ENCODE measurements around the gene MMP14. TPM values are rescaled to one million over a fixed set of nuclear protein-coding genes. Genes with fewer than 3 reads are reported as not detected.

Gene MMP14
- total and polyA plus RNA-seq, 2 experiments from 2014 or later, result 7.0 to 56.4 TPM

DNA sequence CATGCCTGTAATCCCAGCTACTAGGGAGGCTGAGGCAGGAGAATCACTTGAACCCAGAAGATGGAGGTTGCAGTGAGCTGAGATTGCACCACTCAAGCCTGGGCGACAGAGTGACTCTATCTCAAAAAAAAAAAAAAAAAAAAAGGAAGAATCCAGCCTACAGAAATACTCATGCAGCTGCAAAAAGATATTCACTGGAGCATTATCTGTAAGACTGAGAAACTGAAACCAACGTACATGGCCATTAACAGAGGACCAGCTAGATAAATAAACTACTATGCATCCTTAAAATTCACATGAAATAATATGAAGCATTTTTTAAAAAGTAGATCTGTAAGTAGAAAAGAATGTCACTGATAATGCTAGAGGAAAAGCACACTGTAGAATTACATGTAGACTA, 24.7 kb upstream of the MMP14 start:
- no peak for DNase-seq (ENCODE audit: low spot score)
- no peak overlapping the region for H2AFZ ChIP-seq
- no peaks in the 10 kb centered on the region for H3K36me3 ChIP-seq (ENCODE audit: insufficient read depth)
- H3K27ac Mint-ChIP-seq, result no peak overlapping the region
- H3K27me3 Mint-ChIP-seq (ENCODE audit: insufficient read depth, low read depth, poor library complexity), result peaks cover 6% of the 10 kb centered on the region
- no peaks in the 10 kb centered on the region for H4K20me1 ChIP-seq (replicated peaks; ENCODE audit: insufficient read depth)
- no peaks in the 10 kb centered on the region for H3K79me2 ChIP-seq (replicated peaks; ENCODE audit: insufficient read depth)
- no peaks in the 10 kb centered on the region for H3K36me3 Mint-ChIP-seq (ENCODE audit: low read depth)
- no peak overlapping the region for H3K27ac ChIP-seq (ENCODE audit: low read depth)
- H3K4me1 Mint-ChIP-seq, result peaks cover 37% of the 10 kb centered on the region
- no peaks in the 10 kb centered on the region for H3K9me3 Mint-ChIP-seq
- 0 out of 2 replicates have a peak, but pooled peaks cover 3% of the 10 kb centered on the region for H3F3A ChIP-seq (replicated peaks; ENCODE audit: low read depth)
- ATAC-seq, result no peak
- no peaks in the 10 kb centered on the region for H3K9me2 ChIP-seq (ENCODE audit: insufficient read depth)
- H3K4me3 ChIP-seq, result no peak overlapping the region
- H3K4me1 ChIP-seq (ENCODE audit: insufficient read depth), result peaks cover 29% of the 10 kb centered on the region
- H3K27me3 ChIP-seq (ENCODE audit: insufficient read depth), result no peaks in the 10 kb centered on the region
- TF ChIP-seq ZNF331 (CRISPR knock-in tag; IDR thresholded peaks at IDR 0.05; ENCODE audit: low read depth), result no peak
- TF ChIP-seq, protein P1, sequence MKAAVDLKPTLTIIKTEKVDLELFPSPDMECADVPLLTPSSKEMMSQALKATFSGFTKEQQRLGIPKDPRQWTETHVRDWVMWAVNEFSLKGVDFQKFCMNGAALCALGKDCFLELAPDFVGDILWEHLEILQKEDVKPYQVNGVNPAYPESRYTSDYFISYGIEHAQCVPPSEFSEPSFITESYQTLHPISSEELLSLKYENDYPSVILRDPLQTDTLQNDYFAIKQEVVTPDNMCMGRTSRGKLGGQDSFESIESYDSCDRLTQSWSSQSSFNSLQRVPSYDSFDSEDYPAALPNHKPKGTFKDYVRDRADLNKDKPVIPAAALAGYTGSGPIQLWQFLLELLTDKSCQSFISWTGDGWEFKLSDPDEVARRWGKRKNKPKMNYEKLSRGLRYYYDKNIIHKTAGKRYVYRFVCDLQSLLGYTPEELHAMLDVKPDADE (IDR thresholded peaks at IDR 0.05), result no peak
- no peak for TF ChIP-seq ZNF114 (CRISPR knock-in tag; IDR thresholded peaks at IDR 0.05)
- no peak for TF ChIP-seq EZH2 (IDR thresholded peaks at IDR 0.05; ENCODE audit: low read depth, unreplicated experiment)
- no peak for TF ChIP-seq EZH2phosphoT487 (IDR thresholded peaks at IDR 0.05; ENCODE audit: unreplicated experiment)
- TF ChIP-seq, protein P2, sequence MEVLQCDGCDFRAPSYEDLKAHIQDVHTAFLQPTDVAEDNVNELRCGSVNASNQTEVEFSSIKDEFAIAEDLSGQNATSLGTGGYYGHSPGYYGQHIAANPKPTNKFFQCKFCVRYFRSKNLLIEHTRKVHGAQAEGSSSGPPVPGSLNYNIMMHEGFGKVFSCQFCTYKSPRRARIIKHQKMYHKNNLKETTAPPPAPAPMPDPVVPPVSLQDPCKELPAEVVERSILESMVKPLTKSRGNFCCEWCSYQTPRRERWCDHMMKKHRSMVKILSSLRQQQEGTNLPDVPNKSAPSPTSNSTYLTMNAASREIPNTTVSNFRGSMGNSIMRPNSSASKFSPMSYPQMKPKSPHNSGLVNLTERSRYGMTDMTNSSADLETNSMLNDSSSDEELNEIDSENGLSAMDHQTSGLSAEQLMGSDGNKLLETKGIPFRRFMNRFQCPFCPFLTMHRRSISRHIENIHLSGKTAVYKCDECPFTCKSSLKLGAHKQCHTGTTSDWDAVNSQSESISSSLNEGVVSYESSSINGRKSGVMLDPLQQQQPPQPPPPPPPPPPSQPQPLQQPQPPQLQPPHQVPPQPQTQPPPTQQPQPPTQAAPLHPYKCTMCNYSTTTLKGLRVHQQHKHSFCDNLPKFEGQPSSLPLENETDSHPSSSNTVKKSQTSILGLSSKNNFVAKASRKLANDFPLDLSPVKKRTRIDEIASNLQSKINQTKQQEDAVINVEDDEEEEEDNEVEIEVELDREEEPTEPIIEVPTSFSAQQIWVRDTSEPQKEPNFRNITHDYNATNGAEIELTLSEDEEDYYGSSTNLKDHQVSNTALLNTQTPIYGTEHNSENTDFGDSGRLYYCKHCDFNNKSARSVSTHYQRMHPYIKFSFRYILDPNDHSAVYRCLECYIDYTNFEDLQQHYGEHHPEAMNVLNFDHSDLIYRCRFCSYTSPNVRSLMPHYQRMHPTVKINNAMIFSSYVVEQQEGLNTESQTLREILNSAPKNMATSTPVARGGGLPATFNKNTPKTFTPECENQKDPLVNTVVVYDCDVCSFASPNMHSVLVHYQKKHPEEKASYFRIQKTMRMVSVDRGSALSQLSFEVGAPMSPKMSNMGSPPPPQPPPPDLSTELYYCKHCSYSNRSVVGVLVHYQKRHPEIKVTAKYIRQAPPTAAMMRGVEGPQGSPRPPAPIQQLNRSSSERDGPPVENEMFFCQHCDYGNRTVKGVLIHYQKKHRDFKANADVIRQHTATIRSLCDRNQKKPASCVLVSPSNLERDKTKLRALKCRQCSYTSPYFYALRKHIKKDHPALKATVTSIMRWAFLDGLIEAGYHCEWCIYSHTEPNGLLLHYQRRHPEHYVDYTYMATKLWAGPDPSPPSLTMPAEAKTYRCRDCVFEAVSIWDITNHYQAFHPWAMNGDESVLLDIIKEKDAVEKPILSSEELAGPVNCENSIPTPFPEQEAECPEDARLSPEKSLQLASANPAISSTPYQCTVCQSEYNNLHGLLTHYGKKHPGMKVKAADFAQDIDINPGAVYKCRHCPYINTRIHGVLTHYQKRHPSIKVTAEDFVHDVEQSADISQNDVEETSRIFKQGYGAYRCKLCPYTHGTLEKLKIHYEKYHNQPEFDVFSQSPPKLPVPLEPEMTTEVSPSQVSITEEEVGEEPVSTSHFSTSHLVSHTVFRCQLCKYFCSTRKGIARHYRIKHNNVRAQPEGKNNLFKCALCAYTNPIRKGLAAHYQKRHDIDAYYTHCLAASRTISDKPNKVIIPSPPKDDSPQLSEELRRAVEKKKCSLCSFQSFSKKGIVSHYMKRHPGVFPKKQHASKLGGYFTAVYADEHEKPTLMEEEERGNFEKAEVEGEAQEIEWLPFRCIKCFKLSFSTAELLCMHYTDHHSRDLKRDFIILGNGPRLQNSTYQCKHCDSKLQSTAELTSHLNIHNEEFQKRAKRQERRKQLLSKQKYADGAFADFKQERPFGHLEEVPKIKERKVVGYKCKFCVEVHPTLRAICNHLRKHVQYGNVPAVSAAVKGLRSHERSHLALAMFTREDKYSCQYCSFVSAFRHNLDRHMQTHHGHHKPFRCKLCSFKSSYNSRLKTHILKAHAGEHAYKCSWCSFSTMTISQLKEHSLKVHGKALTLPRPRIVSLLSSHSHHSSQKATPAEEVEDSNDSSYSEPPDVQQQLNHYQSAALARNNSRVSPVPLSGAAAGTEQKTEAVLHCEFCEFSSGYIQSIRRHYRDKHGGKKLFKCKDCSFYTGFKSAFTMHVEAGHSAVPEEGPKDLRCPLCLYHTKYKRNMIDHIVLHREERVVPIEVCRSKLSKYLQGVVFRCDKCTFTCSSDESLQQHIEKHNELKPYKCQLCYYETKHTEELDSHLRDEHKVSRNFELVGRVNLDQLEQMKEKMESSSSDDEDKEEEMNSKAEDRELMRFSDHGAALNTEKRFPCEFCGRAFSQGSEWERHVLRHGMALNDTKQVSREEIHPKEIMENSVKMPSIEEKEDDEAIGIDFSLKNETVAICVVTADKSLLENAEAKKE (CRISPR knock-in tag; IDR thresholded peaks at IDR 0.05), result no peak
- TF ChIP-seq, protein P3, sequence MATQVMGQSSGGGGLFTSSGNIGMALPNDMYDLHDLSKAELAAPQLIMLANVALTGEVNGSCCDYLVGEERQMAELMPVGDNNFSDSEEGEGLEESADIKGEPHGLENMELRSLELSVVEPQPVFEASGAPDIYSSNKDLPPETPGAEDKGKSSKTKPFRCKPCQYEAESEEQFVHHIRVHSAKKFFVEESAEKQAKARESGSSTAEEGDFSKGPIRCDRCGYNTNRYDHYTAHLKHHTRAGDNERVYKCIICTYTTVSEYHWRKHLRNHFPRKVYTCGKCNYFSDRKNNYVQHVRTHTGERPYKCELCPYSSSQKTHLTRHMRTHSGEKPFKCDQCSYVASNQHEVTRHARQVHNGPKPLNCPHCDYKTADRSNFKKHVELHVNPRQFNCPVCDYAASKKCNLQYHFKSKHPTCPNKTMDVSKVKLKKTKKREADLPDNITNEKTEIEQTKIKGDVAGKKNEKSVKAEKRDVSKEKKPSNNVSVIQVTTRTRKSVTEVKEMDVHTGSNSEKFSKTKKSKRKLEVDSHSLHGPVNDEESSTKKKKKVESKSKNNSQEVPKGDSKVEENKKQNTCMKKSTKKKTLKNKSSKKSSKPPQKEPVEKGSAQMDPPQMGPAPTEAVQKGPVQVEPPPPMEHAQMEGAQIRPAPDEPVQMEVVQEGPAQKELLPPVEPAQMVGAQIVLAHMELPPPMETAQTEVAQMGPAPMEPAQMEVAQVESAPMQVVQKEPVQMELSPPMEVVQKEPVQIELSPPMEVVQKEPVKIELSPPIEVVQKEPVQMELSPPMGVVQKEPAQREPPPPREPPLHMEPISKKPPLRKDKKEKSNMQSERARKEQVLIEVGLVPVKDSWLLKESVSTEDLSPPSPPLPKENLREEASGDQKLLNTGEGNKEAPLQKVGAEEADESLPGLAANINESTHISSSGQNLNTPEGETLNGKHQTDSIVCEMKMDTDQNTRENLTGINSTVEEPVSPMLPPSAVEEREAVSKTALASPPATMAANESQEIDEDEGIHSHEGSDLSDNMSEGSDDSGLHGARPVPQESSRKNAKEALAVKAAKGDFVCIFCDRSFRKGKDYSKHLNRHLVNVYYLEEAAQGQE (IDR thresholded peaks at IDR 0.05; ENCODE audit: unreplicated experiment), result no peak
- TF ChIP-seq STAT1 (IDR thresholded peaks at IDR 0.05; ENCODE audit: unreplicated experiment), result no peak
- no peak for TF ChIP-seq POLR2AphosphoS5 (IDR thresholded peaks at IDR 0.05; ENCODE audit: low read depth)
- no peak for TF ChIP-seq NANOG (IDR thresholded peaks at IDR 0.05; ENCODE audit: borderline replicate concordance)
- H3K4me2 ChIP-seq, result no peak overlapping the region
- H3K4me3 Mint-ChIP-seq, result no peak overlapping the region

Data from GM23338 (cell line).